Activated effector memory CD4-positive, alpha-beta T cell treated with Interleukin-2 at 50 U/mL for 16 hours (primary cell): ENCODE measurements around the gene NANP.

Experiments
- DNase-seq: peaks from one replicate; pipeline ENCODE4 v3.0.0-alpha.2; 2020

Gene NANP

GRCh38 chr20:25567286-25567685 lies 56.5 kb downstream of the NANP start:
- DNase-seq: no peak

- DNase-seq: no peak
These were observed 57.0 kb downstream of the NANP start for GRCh38 chr20:25566821-25567220.

GRCh38 chr20:25565578-25566157 lies 58.1 kb downstream of the NANP start:
- no peak for DNase-seq

DNA sequence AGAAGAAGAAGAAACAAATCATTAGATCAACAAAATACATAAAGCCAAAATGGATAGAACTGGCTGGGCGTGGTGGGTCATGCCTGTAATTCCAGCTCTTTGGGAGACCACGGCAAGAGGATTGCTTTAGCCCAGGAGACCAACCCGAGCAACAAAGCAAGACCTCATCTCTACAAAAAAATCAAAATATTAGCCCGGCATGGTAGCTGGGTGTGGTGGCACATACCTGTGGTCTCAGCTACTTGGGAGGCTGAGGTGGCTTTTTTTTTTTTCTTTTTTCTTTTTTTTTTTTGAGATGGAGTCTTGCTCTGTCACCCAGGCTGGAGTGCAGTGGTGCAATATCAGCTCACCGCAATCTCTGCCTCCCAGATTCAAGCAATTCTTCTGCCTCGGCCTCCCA lies 59.9 kb downstream of the NANP start:
- no peak for DNase-seq

DNA sequence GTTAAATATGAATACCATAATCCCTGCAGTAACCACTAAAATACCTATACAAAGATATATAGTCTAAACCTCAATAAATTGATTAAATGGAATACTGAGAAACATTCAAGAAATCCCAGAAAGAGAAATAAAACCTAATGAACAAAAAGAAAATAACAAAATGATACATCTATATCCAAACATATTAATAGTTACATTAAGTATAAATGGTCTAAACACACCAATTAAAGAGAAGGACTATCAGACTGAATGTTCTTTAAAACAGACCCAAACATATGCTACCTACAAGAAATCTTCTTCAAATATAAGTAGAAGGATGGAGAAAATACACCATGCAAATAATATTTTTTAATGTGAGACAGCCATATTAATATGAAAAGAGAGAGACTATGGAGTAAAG lies 60.5 kb downstream of the NANP start:
- no peak for DNase-seq
